HFFc6 (cell line): Measurements from ENCODE around the gene R3HDM4. TPM values are rescaled to one million over a fixed set of nuclear protein-coding genes. Genes with fewer than 3 reads are reported as not detected.

Experiments used
- DNase-seq: peaks from one replicate; pipeline ENCODE4 v3.0.0-alpha.2; 2018
- H3K27ac Mint-ChIP-seq: 2 replicates; pipeline ENCODE4 v1.8.0; 2020; ENCODE audit warnings: mild to moderate bottlenecking, mixed read lengths
- H3K27me3 Mint-ChIP-seq: 2 replicates; pipeline ENCODE4 v1.8.0; 2021; ENCODE audit warnings: mild to moderate bottlenecking, moderate library complexity, mixed read lengths; ENCODE audit not compliant: insufficient read depth
- H3K36me3 Mint-ChIP-seq: 2 replicates; pipeline ENCODE4 v1.8.0; 2021; ENCODE audit warnings: low read depth, mixed read lengths
- H3K4me1 Mint-ChIP-seq: 2 replicates; pipeline ENCODE4 v1.8.0; 2020; ENCODE audit warnings: low read depth, mixed read lengths
- H3K4me3 Mint-ChIP-seq: 2 replicates; pipeline ENCODE4 v1.8.0; 2020; ENCODE audit warnings: mild to moderate bottlenecking, moderate library complexity, mixed read lengths
- H3K9me3 Mint-ChIP-seq: 2 replicates; pipeline ENCODE4 v1.8.0; 2020; ENCODE audit warnings: mild to moderate bottlenecking, mixed read lengths
- total RNA-seq, 6 experiments: library from RNA; stranded (reverse); fragmentation: NEBNext Ultra II Directional; extraction: Animal tissue kit (Norgen Biotek cat#: 25700); gene quantifications; 2 replicates in 1 of 6; 3 replicates in 5 of 6; pipeline ENCODE4 v1.2.3, GENCODE V29; 2021
- TF ChIP-seq, protein P1 (sequence below): fragments of 200-600 bp; sonication (generic); IDR thresholded peaks from 2 replicates; pipeline ENCODE4 v1.5.0; 2021; ENCODE audit warnings: antibody characterized with exemption, mild to moderate bottlenecking

The R3HDM4 gene
- total RNA-seq, 6 experiments from 2014 or later = 41.9 to 53.4 (median 45.9) TPM

GRCh38 chr19:861141-861755, 51.8 kb downstream of the R3HDM4 start:
- no peaks in the 10 kb centered on the region; the same call in 1 of the 2 replicates for H3K4me1 Mint-ChIP-seq
- H3K27me3 Mint-ChIP-seq = peaks cover 4% of the 10 kb centered on the region; the same call in 1 of the 2 replicates

GRCh38 chr19:858868-859843, 53.9 kb downstream of the R3HDM4 start, which contains the start of gene CFD:
Gene CFD (plus strand): TSS chr19:859664. CDS start chr19:859690, 26 bp downstream.
- Mint-ChIP-seq H3K27ac (no peak within 1 kb of the TSS), H3K27me3 (peaks cover 4% of the 10 kb centered on the region; the same call in 1 of the 2 replicates), H3K36me3 (no peaks in the 10 kb centered on the region), H3K4me3 (no peak within 1 kb of the TSS), H3K4me1 (no peaks in the 10 kb centered on the region; the same call in 1 of the 2 replicates), H3K9me3 (0 out of 2 replicates have a peak, but pooled peaks cover 3% of the 10 kb centered on the region)
- no peak for DNase-seq
- TF ChIP-seq, protein P1, sequence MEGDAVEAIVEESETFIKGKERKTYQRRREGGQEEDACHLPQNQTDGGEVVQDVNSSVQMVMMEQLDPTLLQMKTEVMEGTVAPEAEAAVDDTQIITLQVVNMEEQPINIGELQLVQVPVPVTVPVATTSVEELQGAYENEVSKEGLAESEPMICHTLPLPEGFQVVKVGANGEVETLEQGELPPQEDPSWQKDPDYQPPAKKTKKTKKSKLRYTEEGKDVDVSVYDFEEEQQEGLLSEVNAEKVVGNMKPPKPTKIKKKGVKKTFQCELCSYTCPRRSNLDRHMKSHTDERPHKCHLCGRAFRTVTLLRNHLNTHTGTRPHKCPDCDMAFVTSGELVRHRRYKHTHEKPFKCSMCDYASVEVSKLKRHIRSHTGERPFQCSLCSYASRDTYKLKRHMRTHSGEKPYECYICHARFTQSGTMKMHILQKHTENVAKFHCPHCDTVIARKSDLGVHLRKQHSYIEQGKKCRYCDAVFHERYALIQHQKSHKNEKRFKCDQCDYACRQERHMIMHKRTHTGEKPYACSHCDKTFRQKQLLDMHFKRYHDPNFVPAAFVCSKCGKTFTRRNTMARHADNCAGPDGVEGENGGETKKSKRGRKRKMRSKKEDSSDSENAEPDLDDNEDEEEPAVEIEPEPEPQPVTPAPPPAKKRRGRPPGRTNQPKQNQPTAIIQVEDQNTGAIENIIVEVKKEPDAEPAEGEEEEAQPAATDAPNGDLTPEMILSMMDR = no peak

More at GRCh38 chr19:861141-861755, 51.8 kb downstream of the R3HDM4 start:
- TF ChIP-seq, protein P1 = no peak
- Mint-ChIP-seq H3K27ac (no peak overlapping the region), H3K9me3 (0 out of 2 replicates have a peak, but pooled peaks cover 3% of the 10 kb centered on the region), H3K36me3 (0 out of 2 replicates have a peak, but pooled peaks cover 4% of the 10 kb centered on the region), H3K4me3 (no peak overlapping the region)
- no peak for DNase-seq

- TF ChIP-seq, protein P1 = no peak
- 0 out of 2 replicates have a peak, but pooled peaks cover 3% of the 10 kb centered on the region for H3K9me3 Mint-ChIP-seq
- H3K4me1 Mint-ChIP-seq = no peaks in the 10 kb centered on the region; the same call in 1 of the 2 replicates
- no peak for DNase-seq
- no peak overlapping the region for H3K27ac Mint-ChIP-seq
- no peaks in the 10 kb centered on the region for H3K36me3 Mint-ChIP-seq
- H3K4me3 Mint-ChIP-seq = no peak overlapping the region
- peaks cover 4% of the 10 kb centered on the region; the same call in 1 of the 2 replicates for H3K27me3 Mint-ChIP-seq
These were observed 54.7 kb downstream of the R3HDM4 start for GRCh38 chr19:858284-858683.

GRCh38 chr19:855566-856120, 57.4 kb downstream of the R3HDM4 start:
- DNase-seq = no peak
- Mint-ChIP-seq H3K9me3 (no peaks in the 10 kb centered on the region), H3K27ac (no peak overlapping the region), H3K4me1 (no peaks in the 10 kb centered on the region), H3K36me3 (no peaks in the 10 kb centered on the region), H3K4me3 (no peak overlapping the region), H3K27me3 (peaks cover 4% of the 10 kb centered on the region; the same call in 1 of the 2 replicates)
- TF ChIP-seq, protein P1 = no peak

GRCh38 chr19:855142-855541, 57.9 kb downstream of the R3HDM4 start:
- TF ChIP-seq, protein P1 = no peak
- Mint-ChIP-seq H3K4me1 (no peaks in the 10 kb centered on the region), H3K4me3 (no peak overlapping the region), H3K36me3 (no peaks in the 10 kb centered on the region), H3K27me3 (peaks cover 4% of the 10 kb centered on the region; the same call in 1 of the 2 replicates), H3K9me3 (no peaks in the 10 kb centered on the region), H3K27ac (no peak overlapping the region)
- no peak for DNase-seq
